H1 (cell line): Measurements from ENCODE around the gene RMND1. TPM values are rescaled to one million over a fixed set of nuclear protein-coding genes. Genes with fewer than 3 reads are reported as not detected.

ENCODE experiments used
- CTCF ChIA-PET: fragments of 300-600 bp; sonication (Branson Sonifier 250); formaldehyde crosslinking; loops from one replicate; lab custom pipeline; 2021; ENCODE audit not compliant: partially characterized antibody; lab: Charles Lee
- POLR2A ChIA-PET: fragments of 300-600 bp; sonication (Branson Sonifier 250); formaldehyde crosslinking; loops from one replicate; lab custom pipeline; 2021; ENCODE audit warnings: inconsistent platforms; ENCODE audit not compliant: partially characterized antibody; lab: Charles Lee
- DNase-seq, 2 experiments: peaks; one replicate each; pipeline versions ENCODE4 v3.0.0 to v3.0.0-alpha.2; 2010 to 2022; ENCODE audit warnings: low spot score in 2 of 2, low read depth in 1 of 2, mixed read lengths in 1 of 2
- FAIRE-seq: peaks from 2 replicates; lab custom pipeline; 2011; peaks lifted over from hg19 to GRCh38; lab: Jason Lieb, UNC
- H2AFZ ChIP-seq: 2 replicates; pipeline ENCODE4 v1.8.1; 2012; ENCODE audit warnings: low read length, inconsistent platforms
- H2AK5ac ChIP-seq: 2 replicates; pipeline ENCODE4 v1.6.1; 2013; ENCODE audit warnings: low read depth, low read length
- H2BK120ac ChIP-seq: replicated peaks from 2 replicates; pipeline ENCODE3; 2013; ENCODE audit warnings: low read depth, low read length, inconsistent platforms
- H2BK12ac ChIP-seq: 2 replicates; pipeline ENCODE4 v1.6.1; 2013; ENCODE audit warnings: low read depth, low read length
- H2BK15ac ChIP-seq: 2 replicates; pipeline ENCODE4 v1.6.1; 2013; ENCODE audit warnings: low read length
- H2BK20ac ChIP-seq: 2 replicates; pipeline ENCODE4 v1.6.1; 2013; ENCODE audit warnings: low read length
- H2BK5ac ChIP-seq: 2 replicates; pipeline ENCODE4 v1.6.1; 2013; ENCODE audit warnings: low read depth, low read length
- H3K14ac ChIP-seq: 2 replicates; pipeline ENCODE4 v1.6.1; 2013; ENCODE audit warnings: inconsistent platforms; ENCODE audit not compliant: insufficient read length
- H3K18ac ChIP-seq: 2 replicates; pipeline ENCODE4 v1.6.1; 2013; ENCODE audit warnings: low read length; ENCODE audit errors: extremely low read depth
- H3K23ac ChIP-seq: 2 replicates; pipeline ENCODE4 v1.6.1; 2013; ENCODE audit warnings: inconsistent platforms; ENCODE audit not compliant: insufficient read length
- H3K23me2 ChIP-seq: 2 replicates; pipeline ENCODE4 v1.6.1; 2013; ENCODE audit warnings: low read depth, low read length
- H3K27ac ChIP-seq: 2 replicates; pipeline ENCODE4 v1.6.1; 2011; ENCODE audit warnings: low read depth, low read length, inconsistent platforms
- H3K27me3 ChIP-seq, 4 experiments: replicated peaks in 1 of 4; 1 replicate in 1 of 4; 2 replicates in 3 of 4; pipeline versions ENCODE4 v1.6.1 to v1.8.1; 2011 to 2013; ENCODE audit warnings: low read length in 3 of 4, mild to moderate bottlenecking in 3 of 4, inconsistent platforms in 2 of 4, mixed read lengths in 2 of 4, moderate library complexity in 1 of 4; ENCODE audit not compliant: control insufficient read depth in 3 of 4, insufficient read depth in 3 of 4; ENCODE audit errors: extremely low read depth in 1 of 4
- H3K36me3 ChIP-seq, 4 experiments: 2 replicates each; pipeline versions ENCODE4 v1.6.1 to v1.8.1; 2011 to 2013; ENCODE audit warnings: mild to moderate bottlenecking in 4 of 4, low read length in 3 of 4, moderate library complexity in 2 of 4, control low read depth in 1 of 4, inconsistent platforms in 1 of 4; ENCODE audit not compliant: insufficient read depth in 4 of 4, control insufficient read depth in 2 of 4
- H3K4ac ChIP-seq: replicated peaks from 2 replicates; pipeline ENCODE3; 2013; ENCODE audit warnings: low read length, low read depth, mixed read lengths, inconsistent platforms; ENCODE audit not compliant: insufficient read length
- H3K4me1 ChIP-seq, 4 experiments: replicated peaks in 1 of 4; 1 replicate in 1 of 4; 2 replicates in 3 of 4; pipeline versions ENCODE4 v1.6.1 to v1.8.1; 2011 to 2013; ENCODE audit warnings: low read length in 3 of 4, inconsistent platforms in 2 of 4, mixed read lengths in 1 of 4; ENCODE audit not compliant: insufficient read depth in 4 of 4, control insufficient read depth in 3 of 4
- H3K4me2 ChIP-seq, 2 experiments: 2 replicates each; pipeline versions ENCODE4 v1.6.1 to v1.8.1; 2011 to 2013; ENCODE audit warnings: low read depth in 2 of 2, low read length in 2 of 2, control low read depth in 1 of 2, inconsistent platforms in 1 of 2, mild to moderate bottlenecking in 1 of 2; ENCODE audit not compliant: insufficient read depth in 1 of 2
- H3K4me3 ChIP-seq, 4 experiments: fragments of 200-600, 300-600 bp in 1 of 4; sonication (generic), shearing (Covaris generic), sonication (Bioruptor Twin) in 1 of 4; 2 replicates each; pipeline versions ENCODE4 v1.5.1 to v1.8.1; 2011 to 2016; ENCODE audit warnings: low read length in 4 of 4, low read depth in 3 of 4, control low read depth in 2 of 4, inconsistent platforms in 2 of 4, mild to moderate bottlenecking in 2 of 4, mixed read lengths in 1 of 4, moderate library complexity in 1 of 4; ENCODE audit not compliant: insufficient read depth in 2 of 4; ENCODE audit errors: extremely low read depth in 1 of 4
- H3K56ac ChIP-seq: replicated peaks from 2 replicates; pipeline ENCODE3; 2013; ENCODE audit warnings: low read depth, mild to moderate bottlenecking, mixed read lengths, low read length, inconsistent platforms; ENCODE audit not compliant: insufficient read length
- H3K79me1 ChIP-seq: 2 replicates; pipeline ENCODE4 v1.6.1; 2013; ENCODE audit warnings: low read depth, low read length, control low read depth
- H3K79me2 ChIP-seq, 2 experiments: 2 replicates each; pipeline versions ENCODE4 v1.6.1 to v1.8.1; 2012 to 2013; ENCODE audit warnings: low read length in 2 of 2, mild to moderate bottlenecking in 2 of 2, inconsistent platforms in 1 of 2; ENCODE audit not compliant: insufficient read depth in 2 of 2, control insufficient read depth in 1 of 2
- H3K9ac ChIP-seq, 4 experiments: replicated peaks in 1 of 4; 1 replicate in 1 of 4; 2 replicates in 3 of 4; pipeline versions ENCODE4 v1.6.1 to v1.8.1; 2011 to 2013; ENCODE audit warnings: low read depth in 3 of 4, low read length in 3 of 4, control low read depth in 2 of 4, mild to moderate bottlenecking in 2 of 4, moderate library complexity in 2 of 4, inconsistent platforms in 1 of 4; ENCODE audit errors: extremely low read depth in 1 of 4
- H3K9me3 ChIP-seq, 2 experiments: 2 replicates each; pipeline versions ENCODE4 v1.6.1 to v1.8.1; 2012 to 2013; ENCODE audit warnings: mild to moderate bottlenecking in 2 of 2, moderate library complexity in 2 of 2, control low read depth in 1 of 2, inconsistent platforms in 1 of 2, low read depth in 1 of 2, low read length in 1 of 2, mixed read lengths in 1 of 2; ENCODE audit not compliant: insufficient read depth in 2 of 2
- H4K20me1 ChIP-seq, 2 experiments: replicated peaks in 1 of 2; 2 replicates each; pipeline versions ENCODE3 to v1.8.1; 2011 to 2013; ENCODE audit warnings: inconsistent platforms in 2 of 2, low read length in 2 of 2, mild to moderate bottlenecking in 1 of 2; ENCODE audit not compliant: insufficient read depth in 2 of 2, control insufficient read depth in 1 of 2
- H4K5ac ChIP-seq: 2 replicates; pipeline ENCODE4 v1.6.1; 2013; ENCODE audit warnings: low read length, low read depth, mixed read lengths, inconsistent platforms; ENCODE audit not compliant: insufficient read length
- H4K8ac ChIP-seq: 2 replicates; pipeline ENCODE4 v1.8.0; 2013; ENCODE audit warnings: mild to moderate bottlenecking, moderate library complexity, low read length, inconsistent platforms; ENCODE audit not compliant: insufficient read depth; ENCODE audit errors: extremely low read depth
- H4K91ac ChIP-seq: replicated peaks from 2 replicates; pipeline ENCODE3; 2013; ENCODE audit warnings: low read length, mixed read lengths, inconsistent platforms; ENCODE audit not compliant: insufficient read length
- GTF2F1 ChIP-seq: IDR thresholded peaks from 2 replicates; pipeline ENCODE4 v1.6.1; 2012; ENCODE audit warnings: low read depth, low read length, improper control_type of control experiment, borderline replicate concordance
- RBBP5 ChIP-seq: IDR thresholded peaks from 2 replicates; pipeline ENCODE4 v1.7.1; 2012; ENCODE audit warnings: low read depth, mild to moderate bottlenecking, inconsistent platforms, low read length, moderate library complexity, borderline replicate concordance
- SP1 ChIP-seq: IDR thresholded peaks from 2 replicates; pipeline ENCODE4 v1.6.1; 2011; ENCODE audit warnings: low read depth, low read length
- TAF1 ChIP-seq: IDR thresholded peaks from 2 replicates; pipeline ENCODE4 v1.6.1; 2011; ENCODE audit warnings: mild to moderate bottlenecking, low read depth, low read length
- TEAD4 ChIP-seq: IDR thresholded peaks from 2 replicates; pipeline ENCODE4 v1.6.1; 2012; ENCODE audit warnings: low read depth, low read length, inconsistent platforms, mixed read lengths
- WGBS, 2 experiments: shearing (Covaris generic) in 1 of 2; methylation state at CpG; one replicate each; pipeline versions ENCODE4 v1.1.6 to v1.1.7; 2013 to 2015; ENCODE audit warnings: low lambda C conversion rate in 2 of 2, mixed read lengths in 2 of 2, inconsistent platforms in 1 of 2, low coverage in 1 of 2, missing lambda C conversion rate in 1 of 2; ENCODE audit not compliant: insufficient replicate concordance in 2 of 2, insufficient coverage in 1 of 2, insufficient read length in 1 of 2; ENCODE audit errors: extremely low coverage in 1 of 2, missing lambda C conversion rate in 1 of 2; 5-methylcytosine and 5-hydroxymethylcytosine counted together
- long read RNA-seq, 2 experiments: library from RNA in 1 of 2; library from capped mRNA in 1 of 2; stranded (forward); transcript quantifications; one replicate each; pipeline ENCODE4 v2.0.0, GENCODE V29; 2021; ENCODE audit warnings: inconsistent platforms in 1 of 2
- polyA minus RNA-seq, 3 experiments: library from RNA; depleted of rRNA, polyadenylated mRNA; stranded (reverse); fragments of >200 nt; gene quantifications; 1 replicate in 2 of 3; 2 replicates in 1 of 3; pipeline ENCODE4 v1.2.3, GENCODE V29; 2011
- polyA plus RNA-seq, 7 experiments: library from polyadenylated mRNA; depleted of rRNA in 3 of 7; stranded (reverse) in 5 of 7; unstranded in 2 of 7; fragments of >200 nt in 5 of 7; fragments of 200-250 nt in 2 of 7; gene quantifications; 1 replicate in 5 of 7; 2 replicates in 1 of 7; 4 replicates in 1 of 7; pipeline versions ENCODE4 v1.2.1 to v1.2.3, GENCODE V29; 2011 to 2013; ENCODE audit warnings: missing spikeins in 2 of 7, mixed read lengths in 2 of 7
- total RNA-seq: library from RNA; stranded (reverse); fragmentation: NEBNext Ultra II Directional; extraction: Animal tissue kit (Norgen Biotek cat#: 25700); gene quantifications from 2 replicates; pipeline ENCODE4 v1.2.1, GENCODE V29; 2021

The RMND1 gene
- total RNA-seq, result 21.9 and 24.0 TPM in 2 replicates
- polyA plus RNA-seq (2011; rRNA removed), result 4.5 and 7.3 TPM in 2 replicates
- 11.8 TPM for polyA plus RNA-seq (2011; cell fraction: cytosol; rRNA removed)
- polyA plus RNA-seq (2011; cell fraction: nucleus; rRNA removed), result 4.8 TPM
- polyA plus RNA-seq (2012, experiment 1 of 2), result 17.6 to 28.7 TPM (median 19.8 TPM) in 4 replicates
- 3.6 TPM for polyA plus RNA-seq (2012, experiment 2 of 2)
- 14.4 TPM for polyA plus RNA-seq (2013, experiment 1 of 2)
- 13.2 TPM for polyA plus RNA-seq (2013, experiment 2 of 2)
- 16.9 and 21.0 TPM in 2 replicates for polyA minus RNA-seq (2011; rRNA and poly(A)+ RNA removed)
- 10.2 TPM for polyA minus RNA-seq (2011; cell fraction: cytosol; rRNA and poly(A)+ RNA removed)
- polyA minus RNA-seq (2011; cell fraction: nucleus; rRNA and poly(A)+ RNA removed), result 39.7 TPM
- long read RNA-seq, experiment 1, partial matches to known transcripts, result 10 of 20 reads
- long read RNA-seq, experiment 1, other reads (novel, unspliced or antisense), result 5 of 20 reads
- long read RNA-seq, experiment 2, transcript RMND1-203 (12 exons, 2,003 nt), result major isoform, 21 of 33 reads
- long read RNA-seq, experiment 2, partial matches to known transcripts, result 5 of 33 reads
- long read RNA-seq, experiment 2, other reads (novel, unspliced or antisense), result 3 of 33 reads

- peak within 1 kb of the TSS; percentile 87 for H3K56ac ChIP-seq
- TF ChIP-seq SP1 (peak; percentile 87), TAF1 (peak; percentile 91), RBBP5 (peak; percentile 98; the same call in 1 of the 2 replicates), GTF2F1 (peak; percentile 91), TEAD4 (peak; percentile 18; the same call in 1 of the 2 replicates)
Measured at GRCh38 chr6:151451950-151452749, at the start of gene RMND1. RMND1 (minus strand) TSS chr6:151452126; CDS start chr6:151445811, 6,315 bp downstream.

More at GRCh38 chr6:151451950-151452749, at the start of gene RMND1:
- no peaks in the 10 kb centered on the region; the same call in 1 of the 2 replicates for H3K23me2 ChIP-seq
- H3K27me3 ChIP-seq, result no peaks in the 10 kb centered on the region
- H2BK15ac ChIP-seq, result no peak within 1 kb of the TSS
- H2AK5ac ChIP-seq, result no peak within 1 kb of the TSS
- ChIA-PET POLR2A (interaction anchor here (0.6 to 3.4 kb wide), 13 partner anchors 9 to 596 kb away, joined by 3 to 18 read pairs (median 4); no protein-coding TSS in a partner anchor), CTCF (interaction anchor here (1.4 to 2.0 kb wide), 3 partner anchors 11 to 46 kb away, joined by 4 to 11 read pairs (median 5); no protein-coding TSS in a partner anchor)
- peak; percentile 78 for FAIRE-seq
- H3K79me2 ChIP-seq, result peaks cover 8 to 63% of the 10 kb centered on the region in 2 experiments
- H3K23ac ChIP-seq, result no peak within 1 kb of the TSS
- peak within 1 kb of the TSS; percentile 82 for H2BK5ac ChIP-seq
- H3K79me1 ChIP-seq, result no peaks in the 10 kb centered on the region
- H3K36me3 ChIP-seq, result peaks cover 0 to 4% (median 3%) of the 10 kb centered on the region in 4 experiments; a peak in 3 of 8 replicates
- H2BK20ac ChIP-seq, result no peak within 1 kb of the TSS
- peak within 1 kb of the TSS; percentile 40 for H4K91ac ChIP-seq
- no peak within 1 kb of the TSS; the same call in 1 of the 2 replicates for H2AFZ ChIP-seq
- H4K5ac ChIP-seq, result peak within 1 kb of the TSS; percentile 19
- H3K27ac ChIP-seq, result peak within 1 kb of the TSS; percentile 78
- peak; percentile 98 to 100 for DNase-seq
- H3K14ac ChIP-seq, result no peak within 1 kb of the TSS
- H3K4me1 ChIP-seq, result peaks cover 0 to 3% (median 0%) of the 10 kb centered on the region in 4 experiments; a peak in 1 of 7 replicates
- WGBS, 2 experiments, result 2% methylated on average over 71 of the region's 74 CpGs; no CpG with 5 or more reads in 1 of the 2 experiments
- no peak within 1 kb of the TSS for H2BK120ac ChIP-seq
- peaks cover 0 to 3% of the 10 kb centered on the region in 2 experiments for H4K20me1 ChIP-seq
- H3K18ac ChIP-seq, result peak within 1 kb of the TSS; percentile 82; the same call in 1 of the 2 replicates
- no peak within 1 kb of the TSS for H2BK12ac ChIP-seq
- peak within 1 kb of the TSS; percentile 71 for H3K4me2 ChIP-seq
- H4K8ac ChIP-seq, result peak within 1 kb of the TSS; percentile 91; the same call in 1 of the 2 replicates
- peak within 1 kb of the TSS; percentile 86 to 92 (median 89) for H3K4me3 ChIP-seq
- H3K9me3 ChIP-seq, result peaks cover 0 to 3% of the 10 kb centered on the region in 2 experiments; a peak in 1 of 4 replicates
- H3K4ac ChIP-seq, result no peak within 1 kb of the TSS
- peak within 1 kb of the TSS; percentile 69 to 93 (median 78) for H3K9ac ChIP-seq
